K562 (cell line): Measurements from ENCODE around the gene NDUFAF5. TPM values are rescaled to one million over a fixed set of nuclear protein-coding genes. Genes with fewer than 3 reads are reported as not detected.

Source experiments
- ATAC-seq: fragments of 200-7000 bp; cut with Tn5 transposase; 3 replicates; pipeline ENCODE4 v1.9.1; 2020; ENCODE audit warnings: moderate library complexity
- BruUV-seq: library from RNA; stranded (reverse); fragments of 400-500 nt; replicated peaks from 2 replicates; lab custom pipeline; 2021; lab: Mats Ljungman, UMichigan
- CTCF ChIA-PET: fragments of 300-600 bp; formaldehyde crosslinking; extraction: SDS; loops from one replicate; lab custom pipeline; 2021; ENCODE audit warnings: low intra/inter-chr PET ratio; lab: Yijun Ruan, JAX
- POLR2A ChIA-PET: fragments of 300-600, 350-650 bp; sonication (Branson Sonifier 250); formaldehyde crosslinking; extraction: SDS; loops from one replicate; lab custom pipeline; 2021; ENCODE audit warnings: antibody characterized with exemption, inconsistent platforms; lab: Yijun Ruan, JAX
- DNase-seq, 4 experiments: peaks; one replicate each; pipeline versions ENCODE4 v3.0.0 to v3.0.0-alpha.2; 2011 to 2018; ENCODE audit warnings: low spot score in 3 of 4, mixed read lengths in 3 of 4; ENCODE audit errors: extremely low read depth in 1 of 4
- FAIRE-seq: peaks from 2 replicates; lab custom pipeline; 2011; peaks lifted over from hg19 to GRCh38; lab: Jason Lieb, UNC
- H2AFZ ChIP-seq: 2 replicates; pipeline ENCODE4 v1.6.0; 2011; ENCODE audit warnings: low read depth, low read length, control low read depth, inconsistent platforms
- H3K27ac ChIP-seq: fragments of 200-600 bp; 3 replicates; pipeline ENCODE4 v1.8.0; 2011; ENCODE audit warnings: low read depth, mild to moderate bottlenecking, control low read depth, inconsistent platforms, low read length, moderate library complexity, mixed read lengths; ENCODE audit errors: extremely low read depth
- H3K27me3 ChIP-seq, 2 experiments: fragments of 300-600 bp in 1 of 2; 2 replicates in 1 of 2; 3 replicates in 1 of 2; pipeline versions ENCODE4 v1.6.0 to v1.8.0; 2011; ENCODE audit warnings: inconsistent platforms in 2 of 2, low read length in 2 of 2, mild to moderate bottlenecking in 1 of 2, mixed read lengths in 1 of 2, moderate library complexity in 1 of 2; ENCODE audit not compliant: control insufficient read depth in 2 of 2, insufficient read depth in 2 of 2
- H3K36me3 ChIP-seq: fragments of 300-600 bp; 3 replicates; pipeline ENCODE4 v1.8.0; 2011; ENCODE audit warnings: mild to moderate bottlenecking, low read length, inconsistent platforms; ENCODE audit not compliant: control insufficient read depth, insufficient read depth
- H3K4me1 ChIP-seq, 2 experiments: fragments of 200-600 bp in 1 of 2; replicated peaks in 1 of 2; 2 replicates in 1 of 2; 3 replicates in 1 of 2; pipeline versions ENCODE4 v1.5.1 to v1.8.0; 2011; ENCODE audit warnings: inconsistent platforms in 2 of 2, low read length in 2 of 2, mild to moderate bottlenecking in 1 of 2, mixed read lengths in 1 of 2, moderate library complexity in 1 of 2; ENCODE audit not compliant: control insufficient read depth in 2 of 2, insufficient read depth in 2 of 2
- H3K4me2 ChIP-seq: 2 replicates; pipeline ENCODE4 v1.6.1; 2011; ENCODE audit warnings: low read length, control low read depth, inconsistent platforms, mixed read lengths; ENCODE audit not compliant: insufficient read depth
- H3K4me3 ChIP-seq: fragments of 200-600 bp; sonication (generic), shearing (Covaris generic); 2 replicates; pipeline ENCODE4 v1.5.1; 2016; ENCODE audit warnings: control low read depth, inconsistent platforms
- H3K79me2 ChIP-seq: fragments of 200-600 bp; 3 replicates; pipeline ENCODE4 v1.8.0; 2011; ENCODE audit warnings: low read length, inconsistent platforms; ENCODE audit not compliant: control insufficient read depth, insufficient read depth
- H3K9ac ChIP-seq, 2 experiments: 2 replicates each; pipeline versions ENCODE4 v1.6.0 to v1.6.1; 2011; ENCODE audit warnings: low read depth in 2 of 2, low read length in 2 of 2, control low read depth in 1 of 2, inconsistent platforms in 1 of 2, mild to moderate bottlenecking in 1 of 2, mixed read lengths in 1 of 2; ENCODE audit not compliant: insufficient read depth in 1 of 2
- H3K9me1 ChIP-seq: one replicate; pipeline ENCODE4 v1.6.0; 2011; ENCODE audit warnings: inconsistent platforms, mild to moderate bottlenecking, low read length, moderate library complexity; ENCODE audit not compliant: control insufficient read depth, insufficient read depth
- H3K9me3 ChIP-seq: replicated peaks from 2 replicates; pipeline ENCODE4 v1.5.1; 2011; ENCODE audit warnings: low read depth, low read length, inconsistent platforms; ENCODE audit not compliant: control insufficient read depth, insufficient read depth
- H4K20me1 ChIP-seq: replicated peaks from 2 replicates; pipeline ENCODE4 v1.6.1; 2011; ENCODE audit warnings: low read length, inconsistent platforms, mixed read lengths; ENCODE audit not compliant: control insufficient read depth, insufficient read depth
- BHLHE40 ChIP-seq: IDR thresholded peaks from 2 replicates; pipeline ENCODE4 v1.6.1; 2011; ENCODE audit warnings: low read length, improper control_type of control experiment
- CBX1 ChIP-seq: sonication (generic); IDR thresholded peaks from 2 replicates; pipeline ENCODE4 v1.6.1; 2016; ENCODE audit warnings: antibody characterized with exemption, low read depth, mild to moderate bottlenecking
- CHCHD3 ChIP-seq: fragments of 250-450 bp; sonication (Bioruptor Pico); IDR thresholded peaks from 2 replicates; pipeline ENCODE4 v2.1.2; 2022; ENCODE audit warnings: mild to moderate bottlenecking
- GATAD2B ChIP-seq: fragments of 450-650 bp; IDR thresholded peaks from 2 replicates; pipeline ENCODE4 v1.6.1; 2017; ENCODE audit warnings: mild to moderate bottlenecking, borderline replicate concordance
- MTA3 ChIP-seq: fragments of 450-650 bp; formaldehyde crosslinking; IDR thresholded peaks from 2 replicates; pipeline ENCODE4 v1.6.1; 2017; ENCODE audit warnings: mild to moderate bottlenecking, borderline replicate concordance
- NR4A1 ChIP-seq, 2 experiments: fragments of 250-450 bp in 1 of 2; fragments of 450-650 bp in 1 of 2; sonication (Bioruptor Pico) in 1 of 2; IDR thresholded peaks; 2 replicates each; pipeline versions ENCODE4 v1.4.0 to v1.6.1; 2016 to 2020; ENCODE audit warnings: mild to moderate bottlenecking in 2 of 2, missing compliant biosample characterization in 1 of 2, missing genetic modification characterization in 1 of 2, moderate library complexity in 1 of 2
- POU5F1 ChIP-seq: fragments of 150-350 bp; IDR thresholded peaks from 2 replicates; pipeline ENCODE4 v1.6.1; 2014; ENCODE audit warnings: borderline replicate concordance, low read length, low read depth, mild to moderate bottlenecking; ENCODE audit not compliant: partially characterized antibody
- RBFOX2 ChIP-seq: fragments of 200-400 bp; formaldehyde crosslinking; IDR thresholded peaks from 2 replicates; pipeline ENCODE4 v1.6.1; 2017; ENCODE audit warnings: low read depth, mild to moderate bottlenecking, low read length, moderate library complexity
- SNIP1 ChIP-seq: fragments of 450-650 bp; IDR thresholded peaks from 2 replicates; pipeline ENCODE4 v1.7.1; 2017; ENCODE audit warnings: low read depth, mild to moderate bottlenecking
- STAG1 ChIP-seq: sonication (generic); formaldehyde crosslinking; IDR thresholded peaks from 2 replicates; pipeline ENCODE4 v1.5.0; 2020; ENCODE audit warnings: missing genetic modification reagents, borderline replicate concordance
- TCF7L2 ChIP-seq: fragments of 150-350 bp; IDR thresholded peaks from 2 replicates; pipeline ENCODE4 v1.6.1; 2016; ENCODE audit warnings: low read depth, mild to moderate bottlenecking, low read length, moderate library complexity
- TCFL5 ChIP-seq: fragments of 250-450 bp; sonication (Bioruptor Pico); conservative IDR thresholded peaks from 2 replicates; pipeline ENCODE4 v1.6.1; 2021; ENCODE audit warnings: mild to moderate bottlenecking, moderate library complexity, matching md5 sums
- USF2 ChIP-seq: sonication (generic); formaldehyde crosslinking; IDR thresholded peaks from 2 replicates; pipeline ENCODE4 v1.5.0; 2020; ENCODE audit warnings: missing genetic modification reagents
- YY1 ChIP-seq, 3 experiments: IDR thresholded peaks; 2 replicates each; pipeline ENCODE4 v1.6.1; 2011; ENCODE audit warnings: low read length in 2 of 3, mild to moderate bottlenecking in 2 of 3, moderate library complexity in 2 of 3, borderline replicate concordance in 1 of 3, control low read depth in 1 of 3, low read depth in 1 of 3; ENCODE audit not compliant: insufficient read depth in 3 of 3, insufficient replicate concordance in 2 of 3, control insufficient read depth in 1 of 3, insufficient read length in 1 of 3; ENCODE audit errors: extremely low read depth in 1 of 3
- ZC3H4 ChIP-seq: sonication (generic); formaldehyde crosslinking; IDR thresholded peaks from 2 replicates; pipeline ENCODE4 v1.9.0; 2021; ENCODE audit warnings: missing genetic modification reagents, borderline replicate concordance
- ZNF253 ChIP-seq: fragments of 250-450 bp; sonication (Bioruptor Pico); conservative IDR thresholded peaks from 2 replicates; pipeline ENCODE4 v1.6.1; 2021; ENCODE audit warnings: mild to moderate bottlenecking
- WGBS: fragments of 100-300 bp; shearing (Covaris generic); methylation state at CpG from one replicate; pipeline ENCODE4 v1.1.6; 2016; ENCODE audit warnings: low coverage, mixed read lengths; ENCODE audit not compliant: insufficient coverage; ENCODE audit errors: missing lambda C conversion rate; 5-methylcytosine and 5-hydroxymethylcytosine counted together
- in situ Hi-C: fragments of 300-500 bp; cut with MboI; formaldehyde crosslinking; loops from 4 replicates; pipeline ENCODE4 v1.15.0; 2018; ENCODE audit warnings: inconsistent platforms, mixed read lengths
- intact Hi-C: fragments of 100-400 bp; cut with micrococcal nuclease; formaldehyde crosslinking; loops from 2 replicates; pipeline ENCODE4 v1.14.2; 2022
- polyA plus RNA-seq, 8 experiments: library from polyadenylated mRNA; depleted of rRNA in 4 of 8; stranded (reverse) in 5 of 8; unstranded in 3 of 8; fragments of >200 nt; fragmentation: Nextera tagmentation in 2 of 8; fragmentation: Illumina TruSeq in 1 of 8; extraction: Ambion mirVana in 2 of 8; extraction: Trizol in 1 of 8; gene quantifications; 2 replicates each; pipeline versions ENCODE4 v1.2.1 to v1.2.3, GENCODE V29; 2011 to 2014; ENCODE audit warnings: inconsistent platforms in 1 of 8, missing spikeins in 1 of 8
- total RNA-seq, 7 experiments: library from RNA; depleted of rRNA in 6 of 7; stranded (reverse); fragments of >200 nt in 6 of 7; fragmentation: Illumina TruSeq in 2 of 7; extraction: Trizol in 2 of 7; gene quantifications; 2 replicates each; pipeline versions ENCODE4 v1.2.1 to v1.2.3, GENCODE V29; 2011 to 2021; ENCODE audit warnings: low replicate concordance in 1 of 7

Gene NDUFAF5
- total and polyA plus RNA-seq, 9 of the 15 experiments (the other 6 are each of a cell fraction or from before 2014, with no cell fraction given), result 17.2 to 33.1 (median 27.3) TPM

- no peak overlapping the region for H3K4me3 ChIP-seq
- no peaks in the 10 kb centered on the region for H3K9me1 ChIP-seq
- H3K4me2 ChIP-seq, result no peak overlapping the region
- H4K20me1 ChIP-seq, result no peaks in the 10 kb centered on the region
- H3K27me3 ChIP-seq, result no peaks in the 10 kb centered on the region
- in situ Hi-C loops (no loop called here), intact Hi-C loops (no loop called here)
- BruUV-seq, result no TSS peak
- FAIRE-seq, result no peak
- CTCF ChIA-PET, result no interaction called here
- H3K79me2 ChIP-seq, result no peaks in the 10 kb centered on the region
- H3K36me3 ChIP-seq, result no peaks in the 10 kb centered on the region
- no peak for DNase-seq
- no peak overlapping the region for H2AFZ ChIP-seq
- H3K4me1 ChIP-seq, result no peaks in the 10 kb centered on the region
- no peak overlapping the region for H3K9ac ChIP-seq
- no peak overlapping the region for H3K27ac ChIP-seq
- no peak for TF ChIP-seq CHCHD3 (CRISPR knock-in tag)
- TF ChIP-seq POU5F1, result no peak
- no peak for TF ChIP-seq GATAD2B
- TF ChIP-seq NR4A1 (CRISPR knock-in tag; IDR thresholded peaks at IDR 0.05), result no peak
- TF ChIP-seq NR4A1 (tag; IDR thresholded peaks at IDR 0.05), result no peak
- TF ChIP-seq SNIP1, result no peak
- TF ChIP-seq STAG1 (CRISPR knock-in tag), result no peak
- no peak for TF ChIP-seq ZNF253 (CRISPR knock-in tag)
- no peak for TF ChIP-seq MTA3
- no peak for TF ChIP-seq CBX1
- no peak for TF ChIP-seq YY1 (IDR thresholded peaks at IDR 0.05; ENCODE audit: borderline replicate concordance in 1 of 3, control insufficient read depth in 1 of 3, extremely low read depth in 1 of 3, insufficient read depth in 3 of 3, insufficient read length in 1 of 3, insufficient replicate concordance in 2 of 3, low read depth in 1 of 3, low read length in 2 of 3)
- TF ChIP-seq TCF7L2, result no peak
- no peak for TF ChIP-seq RBFOX2
- no peak for TF ChIP-seq ZC3H4 (CRISPR knock-in tag)
- no peak for TF ChIP-seq TCFL5
- TF ChIP-seq BHLHE40, result no peak
- no peak for TF ChIP-seq USF2 (CRISPR knock-in tag)
- TF ChIP-seq, all 486 proteins: peak for 0
- ATAC-seq, result no peak
- H3K9me3 ChIP-seq, result no peaks in the 10 kb centered on the region
- 0% methylated on average over 2 of the region's 3 CpGs for WGBS
- POLR2A ChIA-PET, result interaction anchor here (0.7 kb wide), 1 partner anchor 11 kb away, joined by 4 read pairs; no protein-coding TSS in a partner anchor
Observed at GRCh38 chr20:13831476-13831875, 46.6 kb downstream of the NDUFAF5 start.
